Suprapubic skin (tissue), 4 donors: ENCODE data around the gene AK1. TPM values are rescaled to one million over a fixed set of nuclear protein-coding genes. Genes with fewer than 3 reads are reported as not detected.
A peak's percentile ranks its signal among the peaks of the same experiment; 100 is the strongest.

Source experiments
- DNase-seq, 2 donors: peaks; one replicate each; pipeline ENCODE4 v3.0.0-alpha.2; 2019; ENCODE audit warnings: low spot score in 2 of 2
- H3K27ac ChIP-seq: fragments of 200-600 bp; sonication (generic); one replicate; pipeline ENCODE4 v1.5.1; 2019
- H3K27me3 ChIP-seq: fragments of 200-600 bp; sonication (generic); one replicate; pipeline ENCODE4 v1.5.1; 2019
- H3K36me3 ChIP-seq: fragments of 200-600 bp; sonication (generic); one replicate; pipeline ENCODE4 v1.5.1; 2019
- H3K4me1 ChIP-seq: fragments of 200-600 bp; sonication (generic); one replicate; pipeline ENCODE4 v1.5.1; 2019
- H3K4me3 ChIP-seq: fragments of 200-600 bp; sonication (generic); one replicate; pipeline ENCODE4 v1.5.1; 2019; ENCODE audit warnings: mild to moderate bottlenecking
- H3K9me3 ChIP-seq: fragments of 200-600 bp; sonication (generic); one replicate; pipeline ENCODE4 v1.5.1; 2019
- EP300 ChIP-seq: sonication (generic); formaldehyde crosslinking; IDR thresholded peaks from one replicate; pipeline ENCODE4 v1.6.1; 2017; ENCODE audit warnings: antibody characterized with exemption
- POLR2A ChIP-seq, 2 donors: fragments of 450-650 bp; IDR thresholded peaks; one replicate each; pipeline ENCODE4 v1.6.1; 2017; ENCODE audit warnings: antibody characterized with exemption in 2 of 2, mild to moderate bottlenecking in 2 of 2, moderate library complexity in 2 of 2
- POLR2AphosphoS5 ChIP-seq, 3 donors: sonication (generic); formaldehyde crosslinking; IDR thresholded peaks; one replicate each; pipeline ENCODE4 v1.6.1; 2017; ENCODE audit warnings: antibody characterized with exemption in 3 of 3
- WGBS: methylation state at CpG from one replicate; pipeline ENCODE4 v1.1.5; 2018; 5-methylcytosine and 5-hydroxymethylcytosine counted together
- total RNA-seq, 4 donors: library from RNA; depleted of rRNA; stranded (reverse); fragments of >200 nt; gene quantifications; one replicate each; pipeline ENCODE4 v1.1.0, GENCODE V29; 2016
- TF ChIP-seq, protein P1 (sequence below), 2 donors: fragments of 200-600 bp in 1 of 2; fragments of 450-650 bp in 1 of 2; sonication (generic) in 1 of 2; IDR thresholded peaks; one replicate each; pipeline ENCODE4 v1.5.1; 2016 to 2019; ENCODE audit warnings: antibody characterized with exemption in 2 of 2, mild to moderate bottlenecking in 1 of 2, moderate library complexity in 1 of 2

AK1 gene
- total RNA-seq, 4 donors from 2014 or later: 22.6 to 36.0 (median 26.0) TPM

DNA sequence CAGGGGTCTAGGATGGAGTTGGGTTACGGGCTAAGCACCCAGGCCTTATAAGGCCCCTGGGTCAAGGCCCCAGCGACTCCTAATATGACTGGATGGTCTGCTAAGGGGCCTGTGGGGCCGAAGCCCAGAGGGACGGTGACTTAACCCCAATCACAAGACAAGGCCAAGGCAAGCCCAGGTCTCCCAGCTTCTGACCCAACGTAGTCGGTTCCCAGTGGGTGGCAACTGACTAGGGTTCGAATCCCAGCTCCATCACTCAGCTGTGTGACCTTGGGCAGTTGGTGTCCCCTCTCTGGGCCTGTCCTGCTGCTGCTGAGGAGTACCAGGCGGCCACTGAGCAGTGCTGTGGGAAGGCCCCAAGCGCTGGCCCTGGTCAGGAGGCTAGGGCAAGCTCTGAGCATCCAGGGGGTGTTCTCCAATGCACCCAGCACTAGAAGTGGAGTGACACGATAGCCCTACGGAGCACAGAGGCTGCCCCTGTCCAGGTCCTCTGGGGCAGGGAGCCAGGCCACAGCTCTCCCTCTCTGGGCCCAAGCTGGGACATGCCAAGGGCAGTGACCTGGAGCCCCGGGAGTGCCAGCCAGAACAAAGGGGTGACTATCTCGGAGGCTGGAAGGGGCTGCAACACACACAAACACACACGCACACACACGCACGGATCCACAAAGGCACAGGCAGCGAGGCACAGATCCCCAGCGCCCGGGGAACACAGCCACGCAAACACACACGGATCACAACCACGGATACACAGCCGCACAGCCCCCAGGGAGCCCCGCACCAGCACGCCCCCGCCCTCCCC is 512 bp downstream of the AK1 start:
- Histone ChIP-seq H3K36me3 (peaks cover 4% of the 10 kb centered on the region), H3K9me3 (no peaks in the 10 kb centered on the region), H3K27ac (peak overlapping the region; percentile 73), H3K4me1 (peaks cover 53% of the 10 kb centered on the region), H3K27me3 (no peaks in the 10 kb centered on the region), H3K4me3 (peak overlapping the region; percentile 57)
- WGBS: 20% methylated on average over 1 of the region's 26 CpGs
- peak in 1 of 2 donors; percentile 67 for DNase-seq
- TF ChIP-seq, protein P1, sequence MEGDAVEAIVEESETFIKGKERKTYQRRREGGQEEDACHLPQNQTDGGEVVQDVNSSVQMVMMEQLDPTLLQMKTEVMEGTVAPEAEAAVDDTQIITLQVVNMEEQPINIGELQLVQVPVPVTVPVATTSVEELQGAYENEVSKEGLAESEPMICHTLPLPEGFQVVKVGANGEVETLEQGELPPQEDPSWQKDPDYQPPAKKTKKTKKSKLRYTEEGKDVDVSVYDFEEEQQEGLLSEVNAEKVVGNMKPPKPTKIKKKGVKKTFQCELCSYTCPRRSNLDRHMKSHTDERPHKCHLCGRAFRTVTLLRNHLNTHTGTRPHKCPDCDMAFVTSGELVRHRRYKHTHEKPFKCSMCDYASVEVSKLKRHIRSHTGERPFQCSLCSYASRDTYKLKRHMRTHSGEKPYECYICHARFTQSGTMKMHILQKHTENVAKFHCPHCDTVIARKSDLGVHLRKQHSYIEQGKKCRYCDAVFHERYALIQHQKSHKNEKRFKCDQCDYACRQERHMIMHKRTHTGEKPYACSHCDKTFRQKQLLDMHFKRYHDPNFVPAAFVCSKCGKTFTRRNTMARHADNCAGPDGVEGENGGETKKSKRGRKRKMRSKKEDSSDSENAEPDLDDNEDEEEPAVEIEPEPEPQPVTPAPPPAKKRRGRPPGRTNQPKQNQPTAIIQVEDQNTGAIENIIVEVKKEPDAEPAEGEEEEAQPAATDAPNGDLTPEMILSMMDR (IDR thresholded peaks at IDR 0.05): no peak
- TF ChIP-seq POLR2A (IDR thresholded peaks at IDR 0.05) (no peak), EP300 (no peak), POLR2AphosphoS5 (IDR thresholded peaks at IDR 0.05) (no peak)

DNA sequence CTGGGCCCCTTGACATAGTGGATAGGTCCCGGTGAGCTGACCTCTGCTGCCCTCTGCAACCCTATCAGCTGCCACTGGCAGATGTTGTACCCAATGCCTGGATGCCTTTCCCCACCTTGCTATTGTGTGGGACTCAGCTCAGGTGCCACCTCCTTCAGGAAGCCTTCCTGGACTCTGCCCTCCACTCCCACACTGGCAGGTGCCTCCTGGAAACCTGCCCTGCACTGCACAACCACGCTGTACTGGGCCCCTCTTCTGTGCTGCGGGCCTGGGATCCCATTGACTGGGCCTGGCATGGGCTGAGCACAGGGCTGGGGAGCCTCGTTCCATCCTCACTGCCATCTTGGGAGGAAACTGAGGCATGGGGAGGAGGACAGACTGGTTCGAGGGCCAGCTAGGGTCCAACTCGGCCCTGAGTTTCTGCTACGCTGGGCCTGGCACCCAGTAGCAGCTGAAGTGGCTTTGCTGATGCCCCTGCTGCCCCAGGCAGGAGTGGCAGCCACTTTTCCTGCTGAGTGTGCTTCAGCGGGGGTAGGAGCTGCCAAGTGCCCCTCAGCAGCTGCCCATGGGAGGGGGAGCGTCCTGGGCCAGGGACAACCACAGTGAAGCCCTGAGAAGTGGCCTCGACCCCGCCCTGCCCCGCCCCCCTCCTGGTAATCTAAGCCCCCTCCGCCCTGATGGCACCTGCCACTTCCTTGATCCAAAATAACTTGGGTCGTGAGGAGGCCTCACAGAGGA is 1.3 kb downstream of the AK1 start:
- Histone ChIP-seq H3K27me3 (no peaks in the 10 kb centered on the region), H3K4me3 (peak overlapping the region; percentile 57), H3K9me3 (no peaks in the 10 kb centered on the region), H3K4me1 (peaks cover 53% of the 10 kb centered on the region), H3K27ac (peak overlapping the region; percentile 6), H3K36me3 (peaks cover 5% of the 10 kb centered on the region)
- no peak for TF ChIP-seq EP300
- no peak for TF ChIP-seq POLR2A (IDR thresholded peaks at IDR 0.05)
- TF ChIP-seq POLR2AphosphoS5 (IDR thresholded peaks at IDR 0.05): no peak
- TF ChIP-seq, protein P1 (IDR thresholded peaks at IDR 0.05): no peak
- WGBS: 82% methylated on average over 2 of the region's 14 CpGs
- DNase-seq: peak in 1 of 2 donors; percentile 56

DNA sequence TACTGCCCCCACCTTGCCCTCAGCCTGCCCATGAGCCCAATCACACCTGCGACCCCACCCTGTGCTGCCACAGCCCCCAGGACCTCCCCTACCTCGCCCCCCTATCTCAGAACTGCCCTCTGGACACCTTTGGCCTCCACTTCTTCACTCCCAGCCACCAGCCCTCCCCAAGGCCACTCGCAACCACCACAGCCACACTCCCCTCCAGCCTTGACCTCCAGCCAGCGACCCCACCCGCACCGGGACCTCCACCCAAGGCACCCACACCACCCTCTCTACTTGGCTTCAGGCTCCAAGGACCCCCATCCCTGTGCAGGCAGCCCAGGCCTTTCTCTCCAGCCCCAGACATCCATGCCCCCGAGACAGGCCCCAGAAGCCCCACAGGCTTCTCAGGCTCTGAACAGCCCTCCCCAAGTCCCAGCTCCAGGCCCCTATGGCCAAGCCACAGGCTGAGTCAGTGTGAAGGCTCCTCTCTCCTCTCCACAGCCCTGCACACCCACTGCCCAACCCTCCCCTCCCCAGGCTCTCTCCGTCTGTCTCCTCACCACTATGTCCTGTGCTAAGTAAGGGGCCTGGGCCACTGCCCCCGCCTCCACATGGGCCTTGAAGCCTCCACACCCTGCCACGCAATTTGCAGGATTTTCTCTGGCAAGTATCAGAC is 2.0 kb downstream of the AK1 start:
- peak in 1 of 2 donors; percentile 65 for DNase-seq
- 70% methylated on average over 10 of the region's 10 CpGs for WGBS
- no peak overlapping the region for H3K27ac ChIP-seq

DNA sequence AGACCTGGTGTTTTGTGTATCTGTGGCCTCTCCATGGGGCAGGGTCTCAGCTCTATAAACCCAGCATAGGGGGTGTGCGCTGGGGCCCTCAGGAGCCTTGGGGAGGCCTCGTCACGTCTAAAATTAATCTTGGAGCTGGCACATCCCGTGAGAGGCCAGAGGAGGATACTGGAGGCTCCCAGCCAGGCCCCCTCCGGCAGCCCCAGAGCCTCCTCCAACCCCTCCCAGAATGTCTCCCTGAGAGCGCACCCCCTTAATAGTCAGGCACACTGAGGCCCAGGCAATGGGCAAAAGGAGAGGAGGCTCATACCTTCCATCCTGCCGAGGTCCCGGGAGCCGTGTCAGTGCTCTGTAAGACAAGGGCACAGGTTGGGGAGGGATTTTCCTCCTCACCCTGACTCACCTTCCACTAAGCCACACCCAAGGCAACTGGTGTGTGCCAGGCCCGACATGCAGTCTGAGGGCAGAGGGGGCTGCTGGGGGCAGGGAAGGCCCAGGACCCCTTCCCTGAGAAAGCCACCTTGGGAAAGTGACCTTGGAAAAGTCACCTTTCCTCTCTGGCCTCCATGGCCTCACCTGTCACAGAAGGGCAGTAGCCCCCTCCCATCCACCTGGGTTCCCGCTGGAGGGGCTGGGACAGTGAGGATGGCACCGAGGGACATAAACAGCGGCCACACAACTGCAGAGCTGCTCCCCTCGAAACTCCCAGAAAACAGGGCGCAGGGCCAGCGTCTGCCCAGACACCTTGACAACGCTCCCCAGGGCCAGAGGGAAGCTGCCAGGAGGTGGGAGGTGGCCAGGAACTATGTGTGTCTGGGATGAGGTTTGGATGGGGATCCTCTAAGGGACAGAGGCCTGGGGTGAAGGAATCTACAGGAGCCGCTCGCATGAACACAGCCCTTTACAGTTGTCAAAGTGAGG is 2.9 kb downstream of the AK1 start:
- DNase-seq: peak in 1 of 2 donors; percentile 66
- Histone ChIP-seq H3K4me3 (peak overlapping the region; percentile 4), H3K4me1 (peaks cover 53% of the 10 kb centered on the region), H3K27ac (peak overlapping the region; percentile 17), H3K36me3 (peaks cover 11% of the 10 kb centered on the region), H3K9me3 (no peaks in the 10 kb centered on the region), H3K27me3 (no peaks in the 10 kb centered on the region)
- TF ChIP-seq POLR2A (IDR thresholded peaks at IDR 0.05): no peak
- TF ChIP-seq EP300: no peak
- TF ChIP-seq, protein P1 (IDR thresholded peaks at IDR 0.05): no peak
- TF ChIP-seq POLR2AphosphoS5 (IDR thresholded peaks at IDR 0.05): no peak
- 52% methylated on average over 8 of the region's 19 CpGs for WGBS

More for the DNA sequence above, 2.0 kb downstream of the AK1 start:
- no peaks in the 10 kb centered on the region for H3K9me3 ChIP-seq
- TF ChIP-seq POLR2AphosphoS5 (IDR thresholded peaks at IDR 0.05) (no peak), POLR2A (IDR thresholded peaks at IDR 0.05) (no peak), EP300 (no peak)
- TF ChIP-seq, protein P1 (IDR thresholded peaks at IDR 0.05): no peak
- H3K4me1 ChIP-seq: peaks cover 53% of the 10 kb centered on the region
- H3K4me3 ChIP-seq: no peak overlapping the region
- peaks cover 11% of the 10 kb centered on the region for H3K36me3 ChIP-seq
- H3K27me3 ChIP-seq: no peaks in the 10 kb centered on the region
